Midbrain (tissue), 1 donor: Measurements from ENCODE around the gene FAM78A.
"Not testable (repeated sequence)": the region's sequence is repeated elsewhere in the genome, so short reads cannot be mapped to it uniquely, and the experiment has no call there.

Source experiments
- DNase-seq: peaks from one replicate; lab custom pipeline; 2025; lab: John Stamatoyannopoulos, UW

Gene FAM78A

GRCh38 chr9:131280660-131281059 is 4.3 kb upstream of the FAM78A start:
- no peak for DNase-seq

GRCh38 chr9:131279863-131280570 is 3.7 kb upstream of the FAM78A start:
- DNase-seq = no peak

GRCh38 chr9:131279196-131279862 is 3.0 kb upstream of the FAM78A start:
- DNase-seq = no peak

- no peak for DNase-seq
Measured at GRCh38 chr9:131278702-131279111, 2.4 kb upstream of the FAM78A start.

GRCh38 chr9:131277910-131278701 is 1.8 kb upstream of the FAM78A start:
- DNase-seq = peak; percentile 90

GRCh38 chr9:131277287-131277909 is 1.1 kb upstream of the FAM78A start:
- DNase-seq = no peak

- no peak for DNase-seq
Measured at GRCh38 chr9:131276891-131277286, 579 bp upstream of the FAM78A start.

- DNase-seq = no peak
Measured at GRCh38 chr9:131275332-131276093, 797 bp downstream of the FAM78A start.

GRCh38 chr9:131274674-131275331 is 1.5 kb downstream of the FAM78A start:
- DNase-seq = no peak

GRCh38 chr9:131273856-131274673 is 2.2 kb downstream of the FAM78A start:
- no peak for DNase-seq

- no peak for DNase-seq
Measured at GRCh38 chr9:131273146-131273855, 3.0 kb downstream of the FAM78A start.

GRCh38 chr9:131272212-131272611 is 4.1 kb downstream of the FAM78A start:
- no peak for DNase-seq

GRCh38 chr9:131271506-131271931 is 4.8 kb downstream of the FAM78A start:
- DNase-seq = no peak

GRCh38 chr9:131271016-131271273 is 5.4 kb downstream of the FAM78A start:
- not testable (repeated sequence) for DNase-seq

GRCh38 chr9:131270171-131271015 is 5.9 kb downstream of the FAM78A start:
- DNase-seq = peak; percentile 18

- no peak for DNase-seq
Measured at GRCh38 chr9:131266266-131267229, 9.8 kb downstream of the FAM78A start.

GRCh38 chr9:131264231-131264630 is 12.1 kb downstream of the FAM78A start:
- DNase-seq = no peak

GRCh38 chr9:131263701-131264100 is 12.6 kb downstream of the FAM78A start:
- no peak for DNase-seq
